HG02970 (cell line): ENCODE measurements around the gene ASMT.
"Not testable (repeated sequence)": the region's sequence is repeated elsewhere in the genome, so short reads cannot be mapped to it uniquely, and the experiment has no call there.

Source experiments
- ATAC-seq: cut with Tn5 transposase; IDR thresholded peaks from one replicate; pipeline ENCODE4 v1.9.1; 2021; ENCODE audit warnings: mild to moderate bottlenecking, moderate library complexity, moderate number of reproducible peaks; ENCODE audit not compliant: unreplicated experiment, low FRiP score

ASMT gene

DNA sequence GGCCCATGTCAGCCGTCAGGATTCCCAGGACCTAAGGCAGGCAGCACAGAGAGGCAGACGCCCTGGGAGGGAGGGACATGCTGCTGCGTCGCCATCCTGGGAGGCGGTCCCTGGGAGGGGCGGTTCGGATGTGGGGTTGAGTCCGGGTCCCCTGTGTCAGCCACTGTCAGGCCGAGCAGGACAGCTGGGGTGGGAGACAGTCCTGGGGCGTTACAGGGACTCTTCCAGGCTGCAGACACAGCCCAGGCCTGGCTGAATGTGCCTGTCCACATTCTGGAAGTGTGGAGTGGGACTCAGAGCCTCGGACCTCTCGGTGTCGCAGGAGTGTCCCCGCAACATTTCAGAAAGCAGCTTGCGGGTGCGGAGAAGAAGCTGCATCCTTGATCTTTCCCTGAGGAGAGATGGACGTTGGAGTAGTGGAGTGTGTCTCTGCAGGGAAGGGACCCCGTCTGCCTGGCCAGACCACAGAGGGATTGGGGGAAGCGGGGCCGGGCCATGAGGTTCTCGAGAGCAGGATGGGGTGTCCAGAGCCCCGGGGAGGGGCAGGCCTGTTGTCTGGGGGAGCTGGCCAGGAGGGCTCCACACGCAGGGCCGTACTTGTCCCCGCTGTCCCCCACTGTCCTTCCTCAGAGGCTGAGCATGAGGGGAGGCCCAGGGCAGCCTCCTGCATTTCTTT, 17.4 kb upstream of the ASMT start:
- ATAC-seq, result no peak

DNA sequence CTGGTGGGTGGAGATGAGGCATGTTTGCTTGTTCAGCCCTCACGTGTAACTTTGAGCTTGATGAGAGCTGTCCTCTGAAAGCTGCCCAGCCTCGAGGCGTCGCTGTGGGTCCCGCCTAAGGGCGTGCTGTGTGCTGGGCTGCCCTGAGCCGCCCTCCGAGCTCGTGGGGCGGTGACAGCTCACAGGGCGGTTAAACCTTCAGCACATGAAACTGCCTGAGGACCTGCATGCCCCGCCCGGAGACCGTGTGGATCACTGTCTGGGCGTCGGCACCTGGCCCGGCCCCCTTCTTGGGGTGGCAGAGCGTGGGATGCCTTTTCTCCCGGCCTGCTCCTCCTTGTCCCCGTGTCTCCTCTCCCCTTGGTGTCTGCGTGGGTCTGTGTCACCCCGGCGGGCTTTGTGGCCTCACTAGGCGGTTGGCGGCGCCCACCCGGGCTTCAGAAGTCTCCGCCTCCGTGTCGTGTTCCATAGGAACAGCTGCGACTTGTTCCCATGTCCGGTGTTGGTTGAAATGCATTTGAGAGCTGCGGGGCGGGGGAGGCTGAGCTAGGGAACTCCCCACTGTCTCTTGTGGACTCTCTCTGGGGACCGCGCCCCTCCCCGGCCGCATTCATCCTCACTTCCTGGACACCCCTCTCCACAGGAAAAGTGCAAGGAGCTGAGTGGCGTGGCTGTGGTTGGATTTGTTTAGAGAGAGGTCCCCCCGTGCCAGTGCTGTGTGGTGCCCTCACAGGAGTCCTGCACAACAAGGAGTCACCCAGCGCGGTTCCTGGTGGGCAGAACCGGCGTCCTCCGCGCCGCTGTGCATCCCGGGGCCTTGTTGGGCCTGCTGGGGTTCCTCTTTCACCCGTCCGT, 16.6 kb upstream of the ASMT start:
- ATAC-seq, result no peak

DNA sequence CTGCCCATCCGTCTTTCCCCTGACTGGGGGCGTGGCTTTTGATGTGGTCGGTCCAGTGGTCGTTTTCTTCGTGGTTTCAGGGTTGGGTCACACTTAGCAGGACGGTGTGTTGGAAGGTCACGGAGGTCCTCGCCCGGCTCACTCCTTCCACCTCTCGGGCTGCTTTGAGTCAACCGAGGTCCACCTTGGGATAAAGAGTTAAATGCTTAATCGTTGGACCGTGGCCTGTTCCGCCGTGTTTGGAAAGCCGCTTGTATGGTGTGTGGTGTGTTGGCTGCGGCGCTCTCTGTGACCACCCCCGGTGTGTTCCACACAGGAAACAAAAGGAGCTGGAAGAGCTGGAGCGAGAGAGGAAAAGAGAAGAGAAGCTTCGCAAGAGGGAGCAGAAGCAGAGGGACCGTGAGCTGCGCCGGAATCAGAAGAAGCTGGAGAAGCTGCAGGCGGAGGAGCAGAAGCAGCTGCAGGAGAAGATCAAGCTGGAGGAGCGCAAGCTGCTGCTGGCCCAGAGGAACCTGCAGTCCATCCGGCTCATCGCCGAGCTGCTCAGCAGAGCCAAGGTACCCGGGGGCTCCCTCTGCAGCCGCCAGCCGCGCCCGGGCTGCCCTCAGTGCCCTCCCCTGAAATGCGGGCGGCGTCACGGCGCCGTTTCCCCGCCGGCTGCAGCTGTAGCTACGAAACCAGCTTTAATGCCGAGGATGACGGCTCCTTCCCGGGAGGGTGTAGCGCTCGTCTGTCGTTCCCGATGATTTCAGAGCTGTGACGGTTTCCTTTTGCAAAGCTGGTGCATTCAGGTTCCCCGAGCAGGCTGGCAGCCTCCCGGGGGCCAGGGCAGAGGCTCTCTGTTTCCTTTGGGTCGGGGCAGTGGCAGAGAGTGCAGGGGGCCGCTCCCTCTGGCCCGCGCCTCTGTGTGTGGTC, 15.7 kb upstream of the ASMT start:
- no peak for ATAC-seq

DNA sequence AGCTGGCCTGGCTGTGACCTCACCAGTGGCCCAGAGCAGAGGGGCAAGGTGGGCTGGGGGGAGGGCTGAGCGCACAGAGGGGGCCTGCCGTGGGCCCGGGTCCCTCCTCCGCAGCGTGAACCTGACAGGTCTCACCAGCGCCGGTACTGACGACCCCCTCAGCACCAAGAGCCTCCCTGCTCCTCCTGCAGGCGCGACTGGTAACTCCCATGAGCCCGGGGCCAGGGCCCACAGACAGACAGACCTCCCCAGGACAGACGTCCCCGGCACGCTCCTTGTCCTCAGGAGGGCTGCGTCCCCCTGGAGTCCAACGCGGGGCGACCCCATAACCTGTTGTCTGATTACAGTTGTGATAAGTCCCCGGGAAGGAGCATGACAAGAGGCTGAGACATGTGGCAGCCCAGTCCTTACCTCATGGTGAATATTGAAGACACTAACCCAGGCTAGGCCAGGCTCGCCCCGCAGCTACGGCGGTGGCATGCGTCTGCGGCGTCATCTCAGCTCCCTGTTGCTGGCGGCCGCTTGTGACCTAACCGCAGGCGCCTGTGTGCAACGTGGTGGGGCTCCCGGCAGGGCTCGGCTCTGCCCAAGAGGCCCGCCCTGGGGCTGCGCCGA, 15.0 kb upstream of the ASMT start:
- no peak for ATAC-seq

DNA sequence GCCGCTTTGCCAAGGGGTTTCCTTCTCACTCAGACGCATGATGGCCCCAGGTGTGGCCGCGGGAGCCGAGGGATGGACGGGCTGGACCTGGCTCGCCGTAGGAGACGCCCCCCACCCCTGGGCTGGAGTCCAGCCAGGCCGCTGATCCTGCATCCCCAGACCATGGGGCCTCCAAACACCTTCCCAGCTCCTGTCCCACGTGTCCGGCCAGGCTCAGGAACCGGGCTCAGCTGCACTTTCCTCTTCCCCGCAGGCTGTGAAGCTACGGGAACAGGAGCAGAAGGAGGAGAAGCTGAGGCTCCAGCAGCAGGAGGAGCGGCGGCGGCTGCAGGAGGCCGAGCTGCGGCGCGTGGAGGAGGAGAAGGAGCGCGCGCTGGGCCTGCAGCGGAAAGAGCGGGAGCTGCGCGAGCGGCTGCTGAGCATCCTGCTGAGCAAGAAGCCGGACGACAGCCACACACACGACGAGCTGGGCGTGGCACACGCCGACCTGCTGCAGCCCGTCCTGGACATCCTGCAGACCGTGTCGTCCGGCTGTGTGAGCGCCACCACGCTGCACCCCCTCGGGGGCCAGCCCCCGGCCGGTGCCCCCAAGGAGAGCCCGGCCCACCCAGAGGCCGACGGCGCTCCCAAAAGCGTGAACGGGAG, 14.3 kb upstream of the ASMT start:
- no peak for ATAC-seq

DNA sequence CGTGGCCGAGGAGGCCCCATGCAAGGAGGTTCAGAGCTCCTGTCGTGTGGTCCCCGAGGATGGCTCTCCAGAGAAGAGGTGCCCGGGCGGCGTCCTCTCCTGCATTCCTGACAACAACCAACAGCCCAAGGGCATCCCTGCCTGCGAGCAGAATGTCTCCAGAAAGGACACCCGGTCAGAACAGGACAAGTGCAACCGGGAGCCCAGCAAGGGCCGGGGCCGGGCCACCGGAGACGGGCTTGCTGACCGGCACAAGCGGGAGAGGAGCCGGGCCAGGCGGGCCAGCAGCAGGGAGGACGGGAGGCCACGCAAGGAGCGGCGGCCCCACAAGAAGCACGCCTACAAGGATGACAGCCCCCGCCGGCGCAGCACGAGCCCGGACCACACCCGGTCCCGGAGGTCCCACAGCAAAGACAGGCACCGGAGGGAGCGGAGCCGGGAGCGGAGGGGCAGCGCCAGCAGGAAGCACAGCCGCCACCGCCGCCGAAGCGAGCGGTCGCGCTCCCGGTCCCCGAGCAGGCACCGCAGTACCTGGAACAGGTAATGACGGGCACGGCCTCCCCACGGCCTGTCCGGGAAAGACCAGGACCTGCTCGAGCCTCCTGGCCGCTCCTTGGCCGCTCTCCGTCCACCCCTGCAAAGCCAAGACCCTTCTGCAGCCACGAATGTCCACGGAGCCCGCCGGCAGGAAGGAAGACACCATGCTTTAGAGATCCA, 13.7 kb upstream of the ASMT start:
- ATAC-seq, result no peak

DNA sequence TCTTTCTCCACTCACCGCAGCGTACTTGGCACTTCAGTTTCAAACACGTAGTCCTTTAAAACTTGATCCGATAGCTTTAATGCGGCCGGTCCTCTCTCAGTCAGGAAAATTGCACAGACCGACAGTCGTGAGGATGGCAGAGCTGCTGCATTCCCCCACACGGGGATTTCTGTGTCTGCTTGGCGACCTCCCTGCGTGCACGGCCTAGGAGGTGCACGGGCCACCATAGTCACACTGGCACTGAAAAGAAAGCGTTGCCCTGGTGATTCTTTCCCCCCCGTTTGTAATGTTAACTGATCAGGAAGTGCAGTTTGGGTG, 13.1 kb upstream of the ASMT start:
- no peak for ATAC-seq

DNA sequence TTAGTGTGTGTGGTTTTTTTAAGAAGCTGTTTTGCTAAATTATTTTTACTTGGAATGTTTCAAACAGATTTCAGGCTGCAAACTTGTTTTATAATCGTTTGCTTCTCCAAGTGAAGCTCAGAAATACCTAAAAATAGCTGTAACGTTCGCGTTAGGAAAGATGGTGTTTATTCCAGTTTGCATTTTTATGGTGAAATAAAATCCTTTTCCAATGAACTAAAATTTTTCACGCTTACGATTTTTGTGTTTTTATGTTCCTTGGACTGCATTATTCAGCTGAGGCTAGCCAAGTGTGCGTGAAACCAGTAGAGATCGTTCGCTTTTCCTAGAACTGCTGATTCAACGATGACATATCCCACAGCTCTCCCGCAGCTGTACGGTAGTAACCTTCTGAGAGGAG, 12.6 kb upstream of the ASMT start:
- no peak for ATAC-seq

DNA sequence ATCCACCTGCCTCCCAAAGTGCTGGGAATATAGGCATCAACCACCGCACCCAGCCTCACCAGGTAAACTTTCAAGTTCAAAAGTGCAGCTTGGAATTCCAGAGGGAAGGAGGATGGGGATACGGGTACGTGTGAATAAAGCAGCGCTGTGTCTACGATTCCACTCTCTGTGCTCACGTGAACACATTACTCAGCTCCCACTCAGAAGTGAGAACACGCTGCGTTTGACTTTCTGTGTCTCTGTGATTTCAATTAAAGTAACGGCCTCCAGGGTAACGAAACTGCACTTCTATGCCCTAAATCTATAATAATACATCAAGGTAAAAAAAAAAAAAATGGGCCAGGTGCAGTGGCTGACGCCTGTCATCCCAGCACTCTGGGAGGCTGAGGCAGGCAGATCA, 8.4 kb upstream of the ASMT start:
- no peak for ATAC-seq

DNA sequence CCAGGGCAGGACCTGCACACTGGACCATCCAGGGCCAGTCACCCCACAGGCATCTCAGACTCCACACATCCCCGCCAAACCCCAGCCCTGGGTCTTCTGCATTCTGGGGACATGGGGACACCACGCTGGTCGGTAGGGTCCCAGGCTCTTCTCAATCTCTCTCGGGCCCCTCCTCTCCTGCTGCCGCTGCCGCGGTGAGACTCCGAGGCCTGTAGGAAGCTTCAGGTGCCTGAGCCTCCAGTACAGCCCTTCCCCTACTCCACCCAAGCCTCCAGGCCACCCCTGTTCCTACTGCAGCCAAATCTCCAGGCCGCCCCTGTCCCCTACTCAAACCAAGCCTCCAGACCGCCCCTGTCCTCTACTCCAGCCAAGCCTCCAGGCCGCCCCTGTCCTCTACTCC, 5.5 kb upstream of the ASMT start:
- no peak for ATAC-seq

DNA sequence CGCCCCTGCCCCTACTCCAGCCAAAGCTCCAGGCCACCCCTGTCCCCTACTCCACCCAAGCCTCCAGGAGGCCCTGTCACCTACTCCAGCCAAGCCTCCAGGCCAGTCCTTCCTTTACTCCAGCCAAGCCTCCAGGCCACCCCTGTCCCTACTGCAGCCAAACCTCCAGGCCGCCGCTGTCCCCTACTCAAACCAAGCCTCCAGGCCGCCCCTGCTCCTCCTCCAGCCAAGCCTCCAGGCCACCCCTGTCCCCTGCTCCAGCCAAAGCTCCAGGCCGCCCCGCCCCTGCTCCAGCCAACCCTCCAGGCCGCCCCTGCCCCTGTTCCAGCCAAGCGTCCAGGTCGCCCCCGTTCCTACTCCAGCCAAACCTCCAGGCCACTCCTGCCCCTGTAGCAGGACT, 5.1 kb upstream of the ASMT start:
- ATAC-seq, result no peak

DNA sequence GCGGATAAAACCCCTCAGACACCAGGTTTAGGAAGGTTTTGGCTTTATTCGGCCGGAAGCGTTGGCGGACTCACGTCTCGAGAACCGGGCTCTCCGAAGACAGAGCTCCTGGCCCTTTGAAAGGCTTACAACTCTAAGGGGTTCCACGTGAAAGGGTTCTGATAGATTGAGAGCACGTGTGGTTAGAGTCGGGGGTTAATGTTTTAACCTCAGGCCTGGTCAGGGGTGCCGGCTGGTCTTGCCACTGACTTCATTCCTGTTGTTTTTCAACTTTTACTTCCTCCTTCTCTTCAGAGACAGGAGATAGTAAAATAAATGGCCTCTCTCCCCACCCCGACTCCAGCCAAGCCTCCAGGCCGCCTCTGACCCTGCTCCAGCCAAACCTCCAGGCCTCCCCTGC, 4.7 kb upstream of the ASMT start:
- ATAC-seq, result no peak

DNA sequence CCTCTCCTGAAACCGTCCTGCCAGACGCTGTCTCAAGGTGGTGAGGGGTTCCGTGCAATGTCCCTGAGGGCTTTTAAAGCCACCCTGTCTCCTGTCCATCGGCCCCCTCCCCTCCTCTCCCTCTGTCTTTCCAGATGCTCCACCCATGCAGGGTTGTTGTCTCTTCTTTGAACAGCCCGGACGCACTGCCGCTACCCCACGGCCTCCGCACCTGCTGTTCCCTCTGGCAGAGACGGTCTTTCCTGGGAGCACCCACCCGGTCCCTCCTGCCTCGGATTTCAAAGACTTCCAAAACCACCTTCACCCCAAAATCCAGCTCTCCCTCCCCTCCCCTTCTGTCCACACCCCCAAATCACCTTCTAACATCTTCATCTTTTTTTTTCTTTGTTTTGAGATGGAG, 4.1 kb upstream of the ASMT start:
- ATAC-seq, result no peak

DNA sequence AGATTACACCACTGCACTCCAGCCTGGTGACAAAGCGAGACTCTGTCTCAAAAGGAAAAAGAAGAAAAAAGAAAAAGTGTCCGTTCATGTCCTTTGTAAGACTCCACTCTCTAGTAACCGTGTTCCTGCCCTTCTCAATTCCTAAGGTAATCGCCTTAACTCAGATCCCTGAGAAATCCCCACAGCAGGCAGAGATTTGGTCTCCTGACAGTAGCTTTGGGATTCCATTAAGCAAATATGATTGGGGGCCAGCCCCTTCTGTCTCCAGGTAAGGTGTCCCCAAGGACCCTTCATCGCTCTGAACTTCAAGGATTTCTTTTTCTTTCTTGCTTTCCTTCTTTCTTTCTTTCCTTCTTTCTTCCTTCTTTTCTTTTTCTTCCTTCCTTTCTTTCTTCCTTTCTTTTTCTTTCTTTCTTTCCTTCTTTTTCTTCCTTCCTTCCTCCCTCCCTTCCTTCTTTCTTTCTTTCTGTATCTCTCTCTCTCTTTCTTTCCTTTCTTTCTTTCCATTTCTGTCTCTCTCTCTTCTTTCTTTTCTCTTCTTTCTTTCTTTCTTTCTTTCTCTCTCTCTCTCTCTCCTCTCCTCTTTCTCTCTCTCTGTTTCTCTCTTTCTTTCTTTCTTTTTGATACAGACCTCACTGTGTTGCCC, 2.1 kb upstream of the ASMT start:
- no peak for ATAC-seq

DNA sequence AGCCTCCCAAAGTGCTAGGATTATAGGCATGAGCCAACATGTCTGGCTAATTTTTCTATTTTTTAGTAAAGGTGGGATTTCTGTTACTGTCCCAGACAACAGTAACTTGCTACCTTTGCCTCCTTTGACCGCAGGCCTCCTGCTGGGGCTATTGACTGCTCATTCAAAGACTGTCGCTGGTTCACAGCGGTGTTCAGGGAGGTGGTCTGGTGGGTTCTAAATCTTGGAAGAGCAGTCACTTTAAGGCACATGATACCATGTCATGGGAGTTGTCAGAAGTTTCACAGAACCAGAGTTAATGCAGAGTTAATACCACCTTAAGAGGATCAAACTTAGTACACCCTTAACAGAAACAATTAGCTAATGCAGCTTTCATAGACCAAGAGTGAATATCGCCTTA, 3.8 kb downstream of the ASMT start:
- ATAC-seq, result no peak

DNA sequence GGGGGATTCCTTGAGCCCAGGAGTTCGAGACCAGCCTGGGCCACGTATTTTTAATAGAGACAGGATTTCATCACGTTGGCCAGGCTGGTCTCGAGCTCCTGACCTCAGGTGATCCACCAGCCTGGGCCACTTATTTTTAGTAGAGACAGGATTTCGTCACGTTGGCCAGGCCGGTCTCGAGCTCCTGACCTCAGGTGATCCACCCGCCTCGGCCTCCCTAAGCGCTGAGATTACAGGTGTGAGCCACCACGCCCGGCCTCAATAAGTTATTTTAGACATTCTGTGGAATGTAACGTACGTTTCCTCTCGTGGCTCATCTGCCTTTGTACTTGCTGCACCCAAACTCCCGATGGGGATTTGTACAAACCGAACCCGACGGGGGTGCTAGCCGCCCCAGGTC, 8.8 kb downstream of the ASMT start:
- no peak for ATAC-seq

DNA sequence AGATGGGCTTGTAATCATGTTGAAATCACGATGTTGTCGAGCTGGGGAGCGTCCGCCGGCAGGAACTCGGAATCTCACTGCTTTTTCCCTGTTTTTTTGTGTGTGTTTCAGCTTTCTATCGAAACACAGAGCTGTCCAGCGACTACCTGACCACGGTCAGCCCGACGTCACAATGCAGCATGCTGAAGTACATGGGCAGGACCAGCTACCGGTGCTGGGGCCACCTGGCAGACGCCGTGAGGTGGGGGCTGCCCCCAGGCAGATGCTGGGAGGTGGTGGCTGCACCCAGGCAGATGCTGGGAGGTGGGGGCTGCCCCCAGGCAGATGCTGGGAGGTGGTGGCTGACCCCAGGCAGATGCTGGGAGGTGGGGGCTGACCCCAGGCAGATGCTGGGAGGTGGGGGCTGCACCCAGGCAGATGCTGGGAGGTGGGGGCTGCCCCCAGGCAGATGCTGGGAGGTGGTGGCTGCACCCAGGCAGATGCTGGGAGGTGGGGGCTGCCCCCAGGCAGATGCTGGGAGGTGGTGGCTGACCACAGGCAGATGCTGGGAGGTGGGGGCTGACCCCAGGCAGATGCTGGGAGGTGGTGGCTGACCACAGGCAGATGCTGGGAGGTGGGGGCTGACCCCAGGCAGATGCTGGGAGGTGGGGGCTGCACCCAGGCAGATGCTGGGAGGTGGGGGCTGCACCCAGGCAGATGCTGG, 9.4 kb downstream of the ASMT start:
- not testable (repeated sequence) for ATAC-seq

DNA sequence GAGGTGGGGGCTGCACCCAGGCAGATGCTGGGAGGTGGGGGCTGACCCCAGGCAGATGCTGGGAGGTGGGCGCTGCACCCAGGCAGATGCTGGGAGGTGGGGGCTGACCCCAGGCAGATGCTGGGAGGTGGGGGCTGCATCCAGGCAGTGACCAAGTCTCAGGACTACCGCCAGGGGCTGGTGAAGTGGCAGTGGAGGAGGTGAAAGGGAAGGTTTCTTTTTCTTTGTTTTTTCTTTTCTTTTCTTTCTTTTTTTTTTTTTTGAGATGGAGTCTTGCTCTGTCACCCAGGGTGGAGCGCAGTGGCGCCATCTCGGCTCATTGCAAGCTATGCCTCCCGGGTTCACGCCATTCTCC, 10.0 kb downstream of the ASMT start:
- not testable (repeated sequence) for ATAC-seq

DNA sequence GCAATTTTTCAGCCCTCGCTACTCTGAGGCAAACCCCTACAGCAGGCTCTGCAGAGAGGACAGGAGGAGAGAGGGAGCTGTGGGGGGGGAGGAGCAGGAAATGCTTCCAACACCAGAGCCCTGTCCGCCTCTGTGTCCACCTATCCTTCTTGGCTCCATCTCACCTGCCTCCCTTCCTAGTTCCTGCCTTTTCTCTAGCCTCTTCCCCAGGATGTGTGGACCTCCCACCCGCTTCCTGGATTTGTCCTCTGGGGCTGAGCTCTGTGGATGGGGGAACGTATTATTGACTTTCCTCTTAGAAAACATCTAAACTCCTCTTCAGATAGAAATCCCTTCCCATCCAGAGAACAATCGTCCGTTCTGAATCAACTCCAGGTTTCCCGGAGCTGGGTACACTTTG, 14.4 kb downstream of the ASMT start:
- ATAC-seq, result no peak
